ENCODE measurements around the gene INPP5K.

The INPP5K gene

DNA sequence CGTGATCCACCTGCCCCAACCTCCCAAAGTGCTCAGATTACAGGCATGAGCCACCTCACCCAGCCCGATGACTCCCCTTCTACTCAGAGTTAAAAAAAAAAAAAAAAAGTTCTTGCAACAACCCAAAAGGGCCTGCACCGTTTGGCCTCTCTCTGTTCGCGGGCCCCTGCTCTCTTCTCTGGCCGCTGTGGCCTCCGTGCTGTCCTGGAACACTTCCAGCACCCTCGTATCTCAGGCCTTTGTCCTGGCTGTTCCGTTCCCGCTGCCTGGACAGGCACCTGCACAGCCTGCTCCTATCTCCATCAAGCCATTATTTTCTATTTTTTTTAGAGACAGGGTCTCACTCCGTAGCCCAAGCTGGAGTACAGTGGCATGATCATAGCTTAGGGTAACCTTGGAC lies 34.7 kb downstream of the INPP5K start:
- Histone ChIP-seq H3K36me3 (ENCODE audit: insufficient read depth, low read length) (peaks cover 48% of the 10 kb centered on the region; the same call in 1 of the 2 replicates), H3K9me3 (ENCODE audit: low read depth, low read length) (no peaks in the 10 kb centered on the region), H3K27ac (no peak overlapping the region), H3K9ac (ENCODE audit: insufficient read length) (no peak overlapping the region), H3K4me3 (no peak overlapping the region)
- DNase-seq (ENCODE audit: low read depth, low spot score): no peak
- TF ChIP-seq FOXP2 (optimal IDR thresholded peaks at IDR 0.05; ENCODE audit: control extremely low read depth, extremely low read length, insufficient read depth) (no peak), EZH2 (IDR thresholded peaks at IDR 0.05) (no peak), POLR2AphosphoS5 (IDR thresholded peaks at IDR 0.05; ENCODE audit: borderline replicate concordance, low read depth, low read length) (no peak)

DNA sequence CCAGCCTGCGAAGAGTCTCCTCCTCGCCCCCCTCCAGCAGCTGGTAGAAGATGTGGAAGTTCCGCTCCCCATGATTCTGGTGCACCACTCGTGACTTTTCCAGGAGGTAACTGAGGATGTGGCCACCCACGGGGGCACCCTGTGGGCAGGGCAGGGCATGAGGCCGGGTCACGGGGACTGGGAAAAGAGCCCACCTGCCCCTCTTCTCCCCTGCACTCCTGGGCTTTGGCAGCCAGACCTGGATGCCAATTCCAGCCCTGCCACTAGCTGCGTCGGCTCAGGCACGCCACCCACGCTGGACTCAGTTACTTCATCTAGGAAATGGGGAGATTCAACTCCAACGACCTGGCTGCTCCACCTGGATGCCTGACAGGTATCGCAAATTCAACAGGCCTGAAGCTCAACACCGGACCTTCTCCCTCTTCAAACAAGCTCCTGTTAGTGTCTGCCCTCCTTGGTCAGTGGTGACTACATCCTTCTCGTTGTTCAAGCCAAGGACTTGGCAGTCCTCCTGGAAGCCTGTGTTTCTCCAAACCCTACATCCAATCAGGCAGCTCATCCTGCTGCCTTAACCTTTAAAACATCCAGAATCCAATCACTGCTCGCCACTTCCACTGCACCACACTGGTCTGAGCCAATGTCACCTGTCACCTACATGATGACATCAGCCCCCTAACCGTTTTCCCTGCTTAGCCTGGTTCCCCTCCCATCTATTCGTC lies 35.5 kb downstream of the INPP5K start:
- H3K9ac ChIP-seq (ENCODE audit: insufficient read length): no peak overlapping the region
- TF ChIP-seq FOXP2 (optimal IDR thresholded peaks at IDR 0.05; ENCODE audit: control extremely low read depth, extremely low read length, insufficient read depth) (no peak), POLR2AphosphoS5 (IDR thresholded peaks at IDR 0.05; ENCODE audit: borderline replicate concordance, low read depth, low read length) (no peak), EZH2 (IDR thresholded peaks at IDR 0.05) (no peak)
- no peak for DNase-seq (ENCODE audit: low read depth, low spot score)
- no peaks in the 10 kb centered on the region for H3K9me3 ChIP-seq (ENCODE audit: low read depth, low read length)
- no peak overlapping the region for H3K4me3 ChIP-seq
- H3K36me3 ChIP-seq (ENCODE audit: insufficient read depth, low read length): peaks cover 55% of the 10 kb centered on the region; the same call in 1 of the 2 replicates
- no peak overlapping the region for H3K27ac ChIP-seq

DNA sequence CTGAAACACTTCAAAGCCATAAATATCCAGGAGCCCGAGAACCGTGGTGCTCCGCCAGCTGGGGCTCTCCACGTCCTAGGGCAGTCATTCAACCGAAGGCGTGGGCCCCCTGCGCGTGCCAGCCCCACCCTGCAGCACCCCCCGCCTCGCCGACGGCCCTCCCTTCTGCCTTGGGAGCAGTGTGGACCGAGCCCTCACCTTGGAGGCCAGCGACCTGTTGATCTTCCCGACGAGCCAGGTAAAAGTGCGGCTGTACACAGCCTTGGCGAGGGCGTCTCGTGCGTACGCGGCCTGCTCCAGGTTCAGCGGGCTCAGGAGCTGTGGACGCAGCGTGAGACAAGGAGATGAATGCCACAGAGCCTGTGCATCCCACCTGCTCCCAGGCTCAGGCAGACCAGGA lies 38.0 kb downstream of the INPP5K start:
- no peak overlapping the region for H3K27ac ChIP-seq
- no peak overlapping the region for H3K9ac ChIP-seq (ENCODE audit: insufficient read length)
- DNase-seq (ENCODE audit: low read depth, low spot score): no peak
- H3K9me3 ChIP-seq (ENCODE audit: low read depth, low read length): no peaks in the 10 kb centered on the region
- H3K36me3 ChIP-seq (ENCODE audit: insufficient read depth, low read length): peaks cover 56% of the 10 kb centered on the region; the same call in 1 of the 2 replicates
- H3K4me3 ChIP-seq: no peak overlapping the region
- TF ChIP-seq POLR2AphosphoS5 (IDR thresholded peaks at IDR 0.05; ENCODE audit: borderline replicate concordance, low read depth, low read length) (no peak), FOXP2 (optimal IDR thresholded peaks at IDR 0.05; ENCODE audit: control extremely low read depth, extremely low read length, insufficient read depth) (no peak), EZH2 (IDR thresholded peaks at IDR 0.05) (no peak)

DNA sequence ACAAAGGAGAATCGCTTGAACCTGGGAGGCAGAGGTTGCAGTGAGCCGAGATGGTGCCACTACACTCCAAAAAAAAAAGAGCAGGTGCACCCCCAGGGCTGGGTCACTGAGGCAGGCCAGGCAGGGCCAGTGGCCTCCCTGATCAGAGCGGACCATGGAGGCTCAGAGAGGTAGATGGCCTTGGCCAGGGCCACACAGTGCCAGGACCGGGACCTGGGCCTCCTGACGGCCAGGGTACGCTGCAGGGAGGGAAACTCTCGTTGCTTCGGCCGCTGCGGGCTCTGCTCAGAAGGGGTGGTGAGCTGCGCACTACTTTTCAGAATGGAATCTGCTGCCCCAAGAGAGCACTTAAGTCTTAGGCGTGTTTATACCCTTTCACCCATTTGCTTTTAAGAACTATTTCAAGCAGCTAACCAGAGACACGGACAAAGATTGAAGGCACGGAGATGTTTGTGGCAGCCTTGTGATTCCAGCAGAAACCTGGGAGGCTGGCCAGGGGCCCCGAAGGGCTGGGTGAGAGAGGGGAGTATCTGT lies 41.0 kb downstream of the INPP5K start:
- no peak overlapping the region for H3K27ac ChIP-seq
- H3K9me3 ChIP-seq (ENCODE audit: low read depth, low read length): no peaks in the 10 kb centered on the region
- no peak for TF ChIP-seq POLR2AphosphoS5 (IDR thresholded peaks at IDR 0.05; ENCODE audit: borderline replicate concordance, low read depth, low read length)
- no peak for TF ChIP-seq FOXP2 (optimal IDR thresholded peaks at IDR 0.05; ENCODE audit: control extremely low read depth, extremely low read length, insufficient read depth)
- TF ChIP-seq EZH2 (IDR thresholded peaks at IDR 0.05): no peak
- no peak overlapping the region for H3K9ac ChIP-seq (ENCODE audit: insufficient read length)
- H3K36me3 ChIP-seq (ENCODE audit: insufficient read depth, low read length): peaks cover 54% of the 10 kb centered on the region; the same call in 1 of the 2 replicates
- H3K4me3 ChIP-seq: no peak overlapping the region
- DNase-seq (ENCODE audit: low read depth, low spot score): no peak

DNA sequence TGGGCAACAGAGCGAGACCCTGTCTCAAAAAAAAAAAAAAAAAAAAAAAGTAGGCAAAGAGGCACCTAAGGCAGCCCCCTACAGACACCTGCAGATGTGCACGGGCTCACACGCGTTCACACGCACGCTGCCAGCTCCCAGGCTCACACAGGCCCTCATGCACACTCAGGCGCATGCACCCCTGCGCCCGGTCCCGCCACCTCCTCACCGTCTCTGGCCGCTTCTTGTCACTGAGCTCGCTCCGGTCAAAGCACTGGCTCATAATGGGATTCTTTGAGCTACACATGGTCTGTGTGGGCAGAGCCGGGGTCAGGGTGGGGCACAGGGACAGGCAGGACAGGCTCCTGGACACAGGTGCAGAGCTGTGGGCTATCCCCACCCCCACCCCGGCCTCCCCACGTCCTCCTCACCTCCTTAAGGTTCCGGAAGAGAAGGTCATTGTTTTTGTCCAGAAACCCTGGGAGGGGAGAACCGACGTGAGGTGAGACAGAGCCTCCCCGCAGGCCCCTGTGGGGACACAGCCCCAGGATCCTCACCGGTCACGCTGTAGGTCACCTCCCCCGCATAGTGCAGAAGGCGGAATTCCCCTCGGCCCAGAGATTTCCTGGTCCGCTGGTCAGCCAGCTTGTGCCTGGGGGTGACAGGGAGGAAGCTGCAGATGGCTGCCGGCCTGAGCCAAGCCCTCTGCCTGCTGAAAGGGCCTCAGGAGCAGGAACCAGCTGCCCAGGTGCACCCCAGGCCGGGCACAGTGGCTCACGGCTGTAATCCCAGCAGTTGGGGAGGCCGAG lies 41.8 kb downstream of the INPP5K start:
- H3K27ac ChIP-seq: no peak overlapping the region
- H3K4me3 ChIP-seq: no peak overlapping the region
- peaks cover 57% of the 10 kb centered on the region; the same call in 1 of the 2 replicates for H3K36me3 ChIP-seq (ENCODE audit: insufficient read depth, low read length)
- H3K9me3 ChIP-seq (ENCODE audit: low read depth, low read length): no peaks in the 10 kb centered on the region
- no peak overlapping the region for H3K9ac ChIP-seq (ENCODE audit: insufficient read length)
- DNase-seq (ENCODE audit: low read depth, low spot score): no peak
- TF ChIP-seq POLR2AphosphoS5 (IDR thresholded peaks at IDR 0.05; ENCODE audit: borderline replicate concordance, low read depth, low read length): no peak

DNA sequence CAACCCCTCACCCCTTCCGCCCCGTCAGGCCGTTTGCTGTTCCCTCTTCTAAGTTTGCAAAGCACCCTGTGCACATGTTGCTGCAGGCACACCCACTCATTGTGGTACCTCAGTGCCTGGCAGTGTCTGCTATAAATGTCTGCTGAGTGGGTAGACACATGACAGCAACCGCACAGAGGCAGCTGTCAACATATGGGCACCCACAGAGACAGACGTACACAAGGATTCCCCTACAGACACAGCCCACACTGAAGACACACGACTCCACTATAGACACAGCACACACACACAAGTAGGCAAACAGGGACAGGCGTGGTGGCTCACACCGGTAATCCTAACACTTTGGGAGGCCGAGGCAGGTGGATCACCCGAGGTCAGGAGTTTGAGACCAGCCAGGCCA lies 42.6 kb downstream of the INPP5K start:
- no peak overlapping the region for H3K27ac ChIP-seq
- no peak overlapping the region for H3K9ac ChIP-seq (ENCODE audit: insufficient read length)
- H3K4me3 ChIP-seq: no peak overlapping the region
- DNase-seq (ENCODE audit: low read depth, low spot score): no peak
- TF ChIP-seq POLR2AphosphoS5 (IDR thresholded peaks at IDR 0.05; ENCODE audit: borderline replicate concordance, low read depth, low read length) (no peak), FOXP2 (optimal IDR thresholded peaks at IDR 0.05; ENCODE audit: control extremely low read depth, extremely low read length, insufficient read depth) (no peak), EZH2 (IDR thresholded peaks at IDR 0.05) (no peak)
- peaks cover 63% of the 10 kb centered on the region; the same call in 1 of the 2 replicates for H3K36me3 ChIP-seq (ENCODE audit: insufficient read depth, low read length)
- no peaks in the 10 kb centered on the region for H3K9me3 ChIP-seq (ENCODE audit: low read depth, low read length)

DNA sequence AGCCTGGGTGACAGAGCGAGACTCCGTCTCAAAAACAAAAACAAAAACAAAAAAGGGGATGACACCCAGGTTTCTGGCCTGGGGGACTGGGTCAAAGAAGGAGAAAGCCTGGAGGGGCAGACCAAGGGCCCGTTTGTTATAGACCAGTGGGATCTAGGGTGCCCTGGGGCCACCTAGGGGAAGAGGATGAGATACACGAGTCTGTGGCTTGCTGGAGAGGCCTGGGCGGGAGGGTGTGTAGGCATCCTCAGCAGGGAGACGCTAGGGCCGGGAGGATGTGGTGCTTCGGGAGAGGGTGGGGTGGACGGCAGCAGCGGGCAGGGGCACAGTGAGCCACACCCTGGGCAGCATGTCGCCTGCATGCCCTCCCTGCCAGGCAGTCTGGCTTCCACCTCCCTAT lies 43.2 kb downstream of the INPP5K start:
- Histone ChIP-seq H3K36me3 (ENCODE audit: insufficient read depth, low read length) (peaks cover 64% of the 10 kb centered on the region; the same call in 1 of the 2 replicates), H3K4me3 (no peak overlapping the region), H3K9me3 (ENCODE audit: low read depth, low read length) (no peaks in the 10 kb centered on the region), H3K27ac (no peak overlapping the region), H3K9ac (ENCODE audit: insufficient read length) (no peak overlapping the region)
- DNase-seq (ENCODE audit: low read depth, low spot score): no peak
- TF ChIP-seq EZH2 (IDR thresholded peaks at IDR 0.05): no peak
- TF ChIP-seq POLR2AphosphoS5 (IDR thresholded peaks at IDR 0.05; ENCODE audit: borderline replicate concordance, low read depth, low read length): no peak
- TF ChIP-seq FOXP2 (optimal IDR thresholded peaks at IDR 0.05; ENCODE audit: control extremely low read depth, extremely low read length, insufficient read depth): no peak

All from SK-N-MC (cell line).